Subcutaneous adipose tissue (tissue), 4 donors: ENCODE measurements around the gene PELI1. TPM values are rescaled to one million over a fixed set of nuclear protein-coding genes. Genes with fewer than 3 reads are reported as not detected.

Experiments
- total RNA-seq, 4 donors: library from RNA; depleted of rRNA; stranded (reverse); fragments of >200 nt; gene quantifications; one replicate each; pipeline ENCODE4 v1.1.0, GENCODE V29; 2016
- TF ChIP-seq, protein P1 (sequence below): fragments of 450-650 bp; IDR thresholded peaks from one replicate; pipeline ENCODE4 v1.5.1; 2016; ENCODE audit warnings: low read depth, mild to moderate bottlenecking, control low read depth, antibody characterized with exemption, moderate library complexity

PELI1 gene
- total RNA-seq, 4 donors from 2014 or later = 24.7 to 58.5 (median 28.4) TPM

DNA sequence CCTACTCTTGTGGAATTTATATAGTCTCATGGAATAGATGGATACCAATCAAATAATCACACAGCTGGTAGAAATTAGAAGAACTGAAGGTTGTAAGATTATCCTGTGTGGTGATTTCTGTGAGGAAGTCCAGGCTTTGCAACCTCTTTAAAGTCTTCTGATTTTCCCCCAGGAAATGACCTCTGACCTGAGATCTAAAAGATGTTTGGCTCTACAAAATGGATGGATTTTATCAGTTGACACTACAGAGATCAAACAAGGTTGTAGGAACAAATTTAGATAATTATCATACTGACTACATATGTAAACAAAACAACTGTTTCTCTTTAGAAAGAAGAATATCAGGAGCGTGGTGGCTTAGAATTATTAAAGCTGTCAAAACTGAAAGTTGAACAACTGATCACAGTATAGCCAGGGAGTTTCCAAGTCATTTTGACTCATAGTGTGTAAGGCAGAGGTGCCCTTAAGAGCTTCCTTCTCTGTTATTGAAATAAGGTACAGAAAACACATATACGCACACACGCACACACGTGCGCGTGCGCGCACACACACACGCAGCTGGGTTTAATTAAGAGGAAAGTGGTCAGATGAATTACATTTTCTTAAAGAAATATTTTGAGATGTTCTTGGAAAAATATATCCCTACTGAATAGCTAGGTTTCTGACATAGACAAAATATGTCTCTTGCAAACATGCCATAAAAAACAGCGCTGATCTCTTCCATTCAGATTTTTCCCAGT is 35.5 kb upstream of the PELI1 start:
- TF ChIP-seq, protein P1, sequence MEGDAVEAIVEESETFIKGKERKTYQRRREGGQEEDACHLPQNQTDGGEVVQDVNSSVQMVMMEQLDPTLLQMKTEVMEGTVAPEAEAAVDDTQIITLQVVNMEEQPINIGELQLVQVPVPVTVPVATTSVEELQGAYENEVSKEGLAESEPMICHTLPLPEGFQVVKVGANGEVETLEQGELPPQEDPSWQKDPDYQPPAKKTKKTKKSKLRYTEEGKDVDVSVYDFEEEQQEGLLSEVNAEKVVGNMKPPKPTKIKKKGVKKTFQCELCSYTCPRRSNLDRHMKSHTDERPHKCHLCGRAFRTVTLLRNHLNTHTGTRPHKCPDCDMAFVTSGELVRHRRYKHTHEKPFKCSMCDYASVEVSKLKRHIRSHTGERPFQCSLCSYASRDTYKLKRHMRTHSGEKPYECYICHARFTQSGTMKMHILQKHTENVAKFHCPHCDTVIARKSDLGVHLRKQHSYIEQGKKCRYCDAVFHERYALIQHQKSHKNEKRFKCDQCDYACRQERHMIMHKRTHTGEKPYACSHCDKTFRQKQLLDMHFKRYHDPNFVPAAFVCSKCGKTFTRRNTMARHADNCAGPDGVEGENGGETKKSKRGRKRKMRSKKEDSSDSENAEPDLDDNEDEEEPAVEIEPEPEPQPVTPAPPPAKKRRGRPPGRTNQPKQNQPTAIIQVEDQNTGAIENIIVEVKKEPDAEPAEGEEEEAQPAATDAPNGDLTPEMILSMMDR = no peak

DNA sequence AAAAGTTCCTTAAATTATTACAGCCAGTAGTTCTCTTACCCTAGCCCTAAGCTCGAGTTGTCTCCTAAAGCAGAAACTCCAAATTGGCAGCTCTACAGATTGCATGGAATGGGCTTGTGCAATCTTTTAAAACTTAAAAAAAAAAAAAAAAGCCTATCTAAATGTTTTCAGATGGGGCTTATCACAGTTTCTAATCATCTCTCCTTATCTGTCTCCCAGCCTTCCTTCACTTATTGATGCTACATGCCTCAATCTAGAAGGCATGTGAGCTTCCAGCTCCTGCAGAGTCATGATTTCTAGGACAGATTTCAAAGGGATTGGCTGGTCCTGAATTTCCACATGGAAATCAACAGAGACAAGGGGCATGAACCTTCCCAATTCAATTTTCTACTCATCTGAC is 33.1 kb upstream of the PELI1 start:
- TF ChIP-seq, protein P1 = no peak

DNA sequence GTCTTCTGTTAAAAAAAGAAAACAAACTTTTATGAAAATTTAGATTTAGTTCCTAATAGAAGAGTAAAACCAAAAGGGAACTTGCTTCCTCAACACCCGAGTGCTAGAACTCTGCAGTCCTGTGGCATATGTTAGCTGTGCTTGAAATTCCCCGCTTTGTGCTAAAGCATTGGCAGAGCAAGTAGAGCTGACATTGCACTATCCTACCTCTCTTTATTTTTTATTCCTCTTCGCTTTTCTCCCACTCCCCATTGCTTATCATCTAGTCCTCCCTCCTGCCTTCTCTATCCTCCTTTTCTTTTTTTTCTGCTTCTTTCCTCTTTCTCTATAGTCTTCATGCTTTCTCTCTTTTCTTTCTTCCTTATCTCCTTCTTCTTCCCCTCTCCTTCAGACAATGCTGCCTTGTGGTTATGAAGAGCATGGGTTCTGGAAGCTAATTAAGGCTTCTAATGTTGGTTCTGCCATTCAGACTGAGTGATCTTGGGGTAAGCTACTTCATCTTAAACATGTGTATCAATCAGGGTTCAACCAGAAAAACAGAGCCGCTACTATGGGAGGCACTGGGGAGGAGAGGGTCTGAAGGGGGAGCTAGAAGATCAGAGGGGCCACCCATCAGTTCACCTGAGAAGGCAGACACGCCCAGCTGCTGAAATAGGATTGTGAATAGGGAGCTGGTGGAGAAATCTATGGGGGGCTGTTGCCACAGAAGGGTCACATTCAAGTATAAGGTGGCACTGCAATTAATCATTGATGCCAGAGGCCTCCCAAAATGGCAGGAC is 31.4 kb upstream of the PELI1 start:
- TF ChIP-seq, protein P1 = no peak

DNA sequence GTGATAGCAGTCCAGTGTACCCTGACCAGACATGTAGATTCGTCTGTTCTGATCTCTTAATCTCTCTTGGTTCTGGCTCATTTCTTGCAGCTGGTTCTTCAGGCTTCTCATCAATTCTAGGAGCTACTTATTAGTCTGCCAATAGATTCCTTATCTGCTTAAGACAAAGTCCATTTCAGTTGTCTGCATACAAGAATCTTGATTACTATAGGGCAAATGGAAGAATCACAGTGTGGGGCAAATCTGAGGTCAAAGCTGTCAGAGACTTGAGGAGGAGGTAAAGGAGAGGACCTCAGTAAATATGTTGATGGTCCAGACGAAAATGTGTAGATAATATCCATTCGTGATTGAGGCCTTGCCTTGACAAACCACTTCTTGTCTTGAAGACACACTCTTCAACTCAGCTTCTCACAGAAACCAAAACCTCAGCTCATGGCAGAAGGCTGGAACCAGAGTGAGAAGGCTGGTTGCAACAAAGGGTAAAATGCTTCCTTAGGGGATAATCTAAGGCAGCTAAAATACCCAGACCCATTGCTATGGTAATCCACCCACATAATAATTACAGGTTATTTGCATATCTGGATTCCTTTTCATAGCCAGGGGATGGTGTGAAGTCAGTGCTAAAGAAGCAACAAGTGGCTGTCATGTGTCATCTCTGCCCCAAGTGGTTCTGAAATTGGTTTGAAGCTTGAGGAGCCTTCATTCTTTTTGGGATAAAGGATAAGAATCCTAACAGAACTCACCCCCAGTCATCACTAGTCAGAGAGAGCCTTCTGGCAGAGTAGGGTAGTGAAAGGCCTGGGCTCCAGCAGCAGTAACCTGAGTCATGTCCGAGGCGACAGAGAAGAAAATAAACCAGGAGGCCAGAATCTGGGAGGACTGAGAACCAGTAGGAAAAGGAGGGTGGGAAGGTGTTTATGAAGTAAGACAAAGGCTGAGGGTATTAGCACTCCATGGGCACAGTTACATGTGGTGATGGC is 29.2 kb upstream of the PELI1 start:
- TF ChIP-seq, protein P1 = no peak

DNA sequence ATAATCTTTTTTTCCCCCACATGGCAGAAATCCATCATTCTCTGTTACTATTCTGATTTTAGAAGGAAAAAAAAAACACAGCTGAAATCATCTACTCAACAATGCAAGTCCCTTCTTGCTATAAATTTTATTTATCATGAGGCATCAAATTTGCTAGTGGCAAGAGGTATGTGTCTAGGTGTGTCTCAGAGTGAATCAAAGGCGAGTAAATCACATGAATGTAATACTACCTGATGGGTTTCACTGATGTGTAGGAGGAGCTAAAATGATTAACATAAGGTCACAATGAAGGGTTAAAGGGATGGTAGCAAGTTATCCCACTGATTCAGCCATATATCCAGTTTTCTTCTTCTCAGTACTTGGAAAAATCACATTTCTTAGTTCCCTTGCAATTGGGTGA is 24.5 kb upstream of the PELI1 start:
- TF ChIP-seq, protein P1 = no peak

DNA sequence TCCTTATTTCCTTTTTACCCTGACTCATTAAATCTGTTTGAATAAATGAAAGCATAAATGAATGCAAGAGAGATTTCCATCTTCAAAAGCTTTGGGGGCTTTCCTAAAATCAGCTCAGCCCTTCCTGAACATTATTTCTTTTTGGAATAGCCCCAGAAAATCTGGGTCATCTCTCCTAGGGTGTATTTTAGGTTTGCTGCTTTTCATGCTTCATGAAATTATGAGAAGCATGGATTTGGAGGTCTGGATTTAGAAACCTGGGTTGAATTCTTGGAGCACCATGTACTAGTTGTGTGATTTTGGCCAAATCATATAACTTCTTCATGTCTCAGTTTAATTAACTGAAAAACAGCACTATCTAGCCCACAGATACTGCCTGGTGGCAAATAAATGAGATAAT is 24.0 kb upstream of the PELI1 start:
- TF ChIP-seq, protein P1 = no peak
